HG03060 (cell line): ENCODE results near the gene SENP7.
"Not testable (repeated sequence)": the region's sequence is repeated elsewhere in the genome, so short reads cannot be mapped to it uniquely, and the experiment has no call there.

ENCODE experiments used
- ATAC-seq: cut with Tn5 transposase; IDR thresholded peaks from one replicate; pipeline ENCODE4 v1.9.1; 2021; ENCODE audit warnings: low read depth, moderate number of reproducible peaks; ENCODE audit not compliant: unreplicated experiment

SENP7 gene, protein sequence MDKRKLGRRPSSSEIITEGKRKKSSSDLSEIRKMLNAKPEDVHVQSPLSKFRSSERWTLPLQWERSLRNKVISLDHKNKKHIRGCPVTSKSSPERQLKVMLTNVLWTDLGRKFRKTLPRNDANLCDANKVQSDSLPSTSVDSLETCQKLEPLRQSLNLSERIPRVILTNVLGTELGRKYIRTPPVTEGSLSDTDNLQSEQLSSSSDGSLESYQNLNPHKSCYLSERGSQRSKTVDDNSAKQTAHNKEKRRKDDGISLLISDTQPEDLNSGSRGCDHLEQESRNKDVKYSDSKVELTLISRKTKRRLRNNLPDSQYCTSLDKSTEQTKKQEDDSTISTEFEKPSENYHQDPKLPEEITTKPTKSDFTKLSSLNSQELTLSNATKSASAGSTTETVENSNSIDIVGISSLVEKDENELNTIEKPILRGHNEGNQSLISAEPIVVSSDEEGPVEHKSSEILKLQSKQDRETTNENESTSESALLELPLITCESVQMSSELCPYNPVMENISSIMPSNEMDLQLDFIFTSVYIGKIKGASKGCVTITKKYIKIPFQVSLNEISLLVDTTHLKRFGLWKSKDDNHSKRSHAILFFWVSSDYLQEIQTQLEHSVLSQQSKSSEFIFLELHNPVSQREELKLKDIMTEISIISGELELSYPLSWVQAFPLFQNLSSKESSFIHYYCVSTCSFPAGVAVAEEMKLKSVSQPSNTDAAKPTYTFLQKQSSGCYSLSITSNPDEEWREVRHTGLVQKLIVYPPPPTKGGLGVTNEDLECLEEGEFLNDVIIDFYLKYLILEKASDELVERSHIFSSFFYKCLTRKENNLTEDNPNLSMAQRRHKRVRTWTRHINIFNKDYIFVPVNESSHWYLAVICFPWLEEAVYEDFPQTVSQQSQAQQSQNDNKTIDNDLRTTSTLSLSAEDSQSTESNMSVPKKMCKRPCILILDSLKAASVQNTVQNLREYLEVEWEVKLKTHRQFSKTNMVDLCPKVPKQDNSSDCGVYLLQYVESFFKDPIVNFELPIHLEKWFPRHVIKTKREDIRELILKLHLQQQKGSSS

DNA sequence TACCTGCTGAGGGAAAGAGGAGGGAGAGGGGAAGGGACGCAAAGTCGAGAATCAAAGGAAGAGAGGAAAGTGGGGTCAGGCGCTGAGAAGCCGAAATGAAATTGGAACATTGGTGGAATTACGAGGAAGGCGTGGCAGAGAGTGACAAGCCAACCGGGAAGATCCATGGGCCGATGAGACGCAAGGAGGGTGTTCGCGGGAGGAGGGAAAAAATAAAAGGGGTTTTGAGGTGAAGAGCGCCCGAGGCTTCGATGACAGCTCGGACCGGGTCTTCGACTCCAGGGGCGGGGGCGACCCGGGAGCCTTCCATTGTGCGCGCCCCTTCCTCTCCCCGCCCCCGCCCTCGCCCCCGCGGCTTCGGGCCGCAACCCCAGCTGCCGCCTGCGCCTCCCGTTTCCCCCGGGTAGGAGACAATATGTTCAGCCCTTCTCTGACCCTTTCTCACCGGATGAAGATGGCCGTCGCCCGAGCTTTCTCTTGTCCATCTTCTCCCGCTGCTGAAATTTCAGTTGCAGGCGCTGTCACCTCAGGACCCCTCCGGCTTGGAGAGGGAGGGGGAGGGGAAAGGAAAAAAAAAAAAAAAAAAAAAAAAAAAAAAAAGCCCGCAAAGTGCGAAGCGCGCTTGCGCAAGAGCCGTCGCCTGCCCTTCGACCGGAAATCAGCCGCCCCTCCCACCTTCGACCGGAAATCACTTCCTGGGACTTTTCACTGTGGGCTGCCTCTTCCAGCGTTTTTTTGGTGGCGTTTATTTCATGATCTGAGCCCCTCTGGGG is at the start of gene SENP7:
Gene SENP7 (minus strand): TSS at position 567 of the 773 bp plus-strand sequence. CDS start 82 bp downstream, at position 485.
- ATAC-seq, result peak; percentile 34

DNA sequence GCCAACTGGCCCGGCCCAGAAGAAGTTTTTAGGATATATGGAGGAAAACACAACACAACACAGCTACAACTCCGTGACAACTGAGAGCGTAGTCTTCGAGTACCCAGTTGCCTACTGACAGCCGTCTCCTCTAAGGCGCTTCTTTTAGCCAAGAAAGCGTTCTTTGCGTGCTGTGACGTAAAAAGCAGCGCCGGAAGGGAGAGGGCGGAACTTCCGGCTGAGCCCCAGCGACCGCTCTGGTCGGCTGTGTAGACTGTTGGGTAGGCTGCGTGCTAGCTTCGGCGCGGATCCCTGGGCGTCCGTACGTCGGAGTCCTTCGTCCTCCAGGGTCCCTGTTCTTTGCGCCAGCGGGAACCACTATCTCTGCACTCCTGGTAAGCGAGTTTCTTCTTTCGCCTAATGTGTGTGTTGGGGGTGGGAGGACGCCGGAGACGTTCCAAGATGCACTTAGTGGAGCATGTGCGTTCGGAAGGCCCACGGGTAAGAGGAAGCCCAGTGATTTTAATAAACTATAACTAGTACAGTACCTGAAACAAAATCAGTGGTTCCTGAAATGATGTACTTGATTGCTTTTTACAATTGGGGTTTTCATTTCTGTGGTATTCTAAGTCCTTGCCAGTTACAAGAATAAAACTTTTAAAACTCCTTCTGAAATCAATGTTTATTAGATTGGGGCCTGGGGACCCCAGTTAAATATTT is 48.8 kb upstream of the SENP7 start, which contains the start of gene TRMT10C:
Gene TRMT10C (plus strand): TSS at position 239 of the 699 bp plus-strand sequence. CDS start 2,914 bp downstream, outside the sequence.
- ATAC-seq, result peak; percentile 93

GRCh38 chr3:101556064-101556463 is 43.1 kb upstream of the SENP7 start:
- ATAC-seq, result no peak

DNA sequence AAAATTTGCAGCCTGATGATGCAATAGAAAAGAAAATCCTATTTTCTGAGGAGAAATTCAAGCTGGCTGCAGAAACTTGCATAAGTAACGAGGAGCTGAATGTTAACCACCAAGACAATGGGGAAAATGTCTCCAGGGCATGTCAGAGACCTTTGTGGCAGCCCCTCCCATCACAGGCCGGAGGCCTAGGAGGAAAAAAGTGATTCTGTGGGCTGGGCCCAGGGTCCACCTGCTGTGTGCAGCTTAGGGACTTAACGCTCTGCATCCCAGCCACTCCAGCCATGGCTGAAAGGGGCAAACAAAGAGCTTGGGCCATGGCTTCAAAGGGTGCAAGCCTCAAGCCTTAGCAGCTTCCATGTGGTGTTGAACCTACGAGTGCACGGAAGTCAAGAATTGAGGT is 40.4 kb upstream of the SENP7 start:
- not testable (repeated sequence) for ATAC-seq

- ATAC-seq, result not testable (repeated sequence)
Observed at GRCh38 chr3:101551359-101552081, 38.5 kb upstream of the SENP7 start.

DNA sequence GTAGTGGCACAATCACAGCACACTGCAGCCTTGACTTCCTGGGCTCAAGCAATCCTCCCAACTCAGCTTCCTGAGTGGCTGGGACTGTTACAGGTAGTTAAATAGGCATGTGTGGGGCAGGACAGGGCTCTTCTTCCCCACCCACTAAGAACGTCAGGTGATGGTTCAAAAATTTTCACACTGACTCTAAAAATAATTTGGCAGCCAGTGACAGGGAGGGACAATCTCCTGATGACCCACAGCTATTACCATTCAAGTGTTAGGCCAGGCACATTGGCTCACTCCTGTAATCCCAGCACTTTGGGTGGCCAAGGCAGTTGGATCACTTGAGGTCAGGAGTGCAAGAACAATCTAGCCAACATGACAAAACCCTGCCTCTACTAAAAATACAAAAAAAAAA is 36.5 kb upstream of the SENP7 start:
- no peak for ATAC-seq

DNA sequence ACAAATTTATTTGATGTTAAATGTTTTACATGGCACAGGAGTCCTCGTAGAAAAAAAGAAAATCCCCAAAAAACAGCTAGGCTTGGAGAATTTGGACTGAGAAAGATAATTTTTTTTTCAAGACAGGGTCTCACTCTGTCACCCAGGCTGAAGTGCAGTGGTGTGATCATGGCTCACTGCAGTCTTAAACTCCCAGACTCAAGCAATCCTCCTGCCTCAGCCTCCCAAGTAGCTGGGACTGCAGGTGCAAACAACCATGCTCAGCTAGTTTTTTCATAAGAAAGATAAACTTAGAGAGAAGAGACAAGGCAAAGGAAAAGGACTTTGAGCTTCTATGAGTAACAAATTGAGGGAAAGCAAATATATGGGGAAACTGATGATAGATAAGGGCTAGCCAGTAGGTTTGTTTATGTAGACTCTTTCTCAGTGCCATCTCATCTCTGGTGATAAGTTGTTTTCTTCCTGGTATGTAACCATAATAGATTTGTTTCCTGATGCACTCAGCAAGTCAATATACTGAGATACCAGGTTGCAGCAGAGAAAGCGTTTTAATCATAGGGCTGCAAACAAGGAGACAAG is 35.6 kb upstream of the SENP7 start:
- ATAC-seq, result no peak

DNA sequence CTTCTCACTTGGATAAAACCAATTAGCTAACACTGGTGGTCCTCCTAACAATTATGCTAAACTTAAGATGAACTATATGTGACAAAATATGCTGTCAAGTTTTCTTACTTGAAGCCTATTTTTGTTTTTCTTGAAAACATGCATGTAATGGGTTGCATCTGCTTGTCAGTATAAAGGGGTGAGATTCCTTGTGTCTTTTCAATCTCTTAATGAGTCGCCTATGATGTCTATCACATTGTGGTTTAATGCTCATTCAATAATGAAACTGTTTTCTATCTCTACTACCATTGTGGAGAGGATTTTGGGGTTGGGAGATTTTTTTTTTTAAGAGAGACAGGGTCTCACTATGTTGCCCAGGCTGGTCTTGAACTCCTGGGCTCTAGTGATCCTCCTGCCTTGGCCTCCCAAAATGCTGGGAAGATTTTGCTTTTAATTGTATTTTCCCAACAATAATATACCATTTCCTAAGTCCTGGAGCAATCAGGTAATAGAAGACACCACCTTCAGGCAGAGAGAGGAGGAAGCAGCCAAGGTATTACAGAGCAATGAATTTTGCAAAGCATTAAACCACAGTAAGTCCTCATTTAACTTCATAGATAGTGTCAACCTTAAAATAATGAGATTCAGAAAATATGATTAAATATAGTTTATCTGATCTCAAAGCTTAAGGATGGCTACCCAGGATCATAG is 31.3 kb upstream of the SENP7 start:
- no peak for ATAC-seq

DNA sequence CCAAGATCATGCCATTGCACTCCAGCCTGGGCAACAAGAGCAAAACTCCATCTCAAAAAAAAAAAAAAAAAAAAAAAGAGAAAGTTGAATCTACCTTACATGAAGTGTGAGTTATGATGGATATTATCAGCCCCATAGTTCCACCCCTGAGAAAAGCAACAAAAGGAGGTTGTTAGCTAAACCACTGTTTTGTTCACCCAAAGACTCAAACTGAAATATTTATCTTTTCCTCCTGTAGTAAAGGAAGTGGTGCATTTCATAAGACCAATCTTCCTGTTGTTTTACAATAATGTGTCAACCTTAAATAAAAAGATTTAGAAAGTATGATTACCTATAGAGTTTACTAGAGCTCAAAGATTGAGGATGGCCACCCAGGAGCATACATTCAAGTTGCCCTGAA is 29.9 kb upstream of the SENP7 start:
- no peak for ATAC-seq

- ATAC-seq, result not testable (repeated sequence)
Observed at GRCh38 chr3:101536955-101537354, 23.9 kb upstream of the SENP7 start.

- ATAC-seq, result no peak
Observed at GRCh38 chr3:101536266-101536665, 23.3 kb upstream of the SENP7 start.

DNA sequence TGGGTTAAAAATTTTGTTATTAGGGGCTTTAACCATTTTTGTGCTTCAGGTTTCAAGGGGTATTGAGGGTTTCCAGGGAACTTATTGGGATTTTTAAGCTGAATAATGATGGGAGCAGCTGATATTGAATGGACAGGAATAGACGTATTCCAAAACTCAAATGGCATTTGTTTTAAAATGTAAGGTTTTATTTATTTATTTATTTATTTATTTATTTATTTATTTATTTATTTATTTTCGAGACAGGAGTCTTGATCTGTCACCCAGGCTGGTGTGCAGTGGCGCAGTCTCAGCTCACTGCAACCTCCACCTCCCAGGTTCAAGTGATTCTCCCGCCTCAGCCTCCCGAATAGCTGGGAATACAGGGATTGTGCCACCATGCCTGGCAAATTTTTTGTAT is 22.2 kb upstream of the SENP7 start:
- ATAC-seq, result no peak

- no peak for ATAC-seq
Observed at GRCh38 chr3:101533603-101533968, 20.6 kb upstream of the SENP7 start.

- ATAC-seq, result no peak
Observed at GRCh38 chr3:101532783-101533602, 20.0 kb upstream of the SENP7 start.

DNA sequence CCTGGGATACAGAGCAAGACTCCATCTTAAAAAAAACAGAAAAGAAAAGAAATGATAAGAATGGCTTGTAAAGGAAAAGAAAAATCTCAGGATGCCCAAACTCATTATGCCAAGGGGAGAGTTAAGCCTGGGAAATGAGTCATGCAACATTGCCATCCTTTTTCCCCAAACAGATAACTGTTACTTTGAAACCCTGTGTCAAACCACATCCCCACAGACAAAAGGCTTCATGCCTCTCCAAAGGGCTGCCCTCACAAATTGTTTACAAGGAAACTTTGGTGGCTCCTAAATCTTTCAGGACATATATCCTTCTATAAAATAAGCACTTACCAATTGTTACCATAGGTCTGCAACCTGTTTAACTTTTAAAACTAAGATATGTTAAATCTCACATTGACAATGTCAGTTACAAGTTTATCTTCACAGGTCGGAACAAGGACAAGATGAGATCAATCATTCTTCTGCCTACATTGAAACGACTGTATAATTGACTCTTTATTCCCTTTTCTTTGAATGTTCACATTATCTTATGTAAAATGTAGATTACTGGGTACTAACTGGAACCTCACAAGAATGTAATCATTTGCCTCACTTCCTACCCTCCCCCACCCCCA is 18.6 kb upstream of the SENP7 start:
- no peak for ATAC-seq

- no peak for ATAC-seq
Observed at GRCh38 chr3:101530686-101531047, 17.7 kb upstream of the SENP7 start.
